ENCODE measurements around the gene AHDC1. TPM values are rescaled to one million over a fixed set of nuclear protein-coding genes. Genes with fewer than 3 reads are reported as not detected.

The AHDC1 gene
- 4.5 and 6.1 TPM in 2 replicates for total RNA-seq

GRCh38 chr1:27603681-27604578 lies at the start of gene AHDC1:
Gene AHDC1 (minus strand): TSS chr1:27604144. CDS start chr1:27552115, 52,029 bp downstream.

GRCh38 chr1:27634985-27635367 lies 31.0 kb upstream of the AHDC1 start, which contains the start of gene FGR:
Gene FGR (minus strand): TSS chr1:27635185. CDS start chr1:27623916, 11,269 bp downstream.

GRCh38 chr1:27489973-27490741 lies 113.8 kb downstream of the AHDC1 start, which contains the start of gene WASF2:
Gene WASF2 (minus strand): TSS chr1:27490167. CDS start chr1:27428890, 61,277 bp downstream.

Other genes with a start within 250 kb of the AHDC1 start
- gene MAP3K6, start 237.2 kb downstream of the AHDC1 start, total RNA-seq = 6.4 and 6.5 TPM in 2 replicates
- gene FCN3, start 229.3 kb downstream of the AHDC1 start, total RNA-seq = under 0.01 TPM in 1 of 2 replicates, not detected in the other
- gene CD164L2, start 220.8 kb downstream of the AHDC1 start, total RNA-seq = not detected in 2 replicates
- gene GPR3, start 211.5 kb downstream of the AHDC1 start, total RNA-seq = 0.46 and 0.65 TPM in 2 replicates
- 17.9 and 21.1 TPM in 2 replicates for gene WASF2, start 114.0 kb downstream of the AHDC1 start, total RNA-seq
- gene FGR, start 31.0 kb upstream of the AHDC1 start, total RNA-seq = 0.46 TPM in 1 of 2 replicates, not detected in the other
- 129 and 3,193 TPM in 2 replicates for gene IFI6, start 68.0 kb upstream of the AHDC1 start, total RNA-seq
- gene FAM76A, start 121.8 kb upstream of the AHDC1 start, total RNA-seq = 7.5 and 15.2 TPM in 2 replicates
- 101 and 118 TPM in 2 replicates for gene STX12, start 169.1 kb upstream of the AHDC1 start, total RNA-seq
- 44.5 and 46.0 TPM in 2 replicates for gene PPP1R8, start 226.6 kb upstream of the AHDC1 start, total RNA-seq